ENCODE measurements around the gene GUF1. TPM values are rescaled to one million over a fixed set of nuclear protein-coding genes. Genes with fewer than 3 reads are reported as not detected.
A peak's percentile ranks its signal among the peaks of the same experiment; 100 is the strongest.
"Not testable (repeated sequence)": the region's sequence is repeated elsewhere in the genome, so short reads cannot be mapped to it uniquely, and the experiment has no call there.

GUF1 gene
- total RNA-seq, 1 experiment from 2014 or later = 4.2 TPM

- H3K36me3 ChIP-seq = no peaks in the 10 kb centered on the region
- H3K9me3 ChIP-seq = no peaks in the 10 kb centered on the region
- DNase-seq = no peak
- H3K4me3 ChIP-seq = no peak overlapping the region
- H3K27me3 ChIP-seq = no peaks in the 10 kb centered on the region
These were observed 3.7 kb upstream of the GUF1 start for GRCh38 chr4:44674471-44674870.

- Histone ChIP-seq H3K4me3 (no peak overlapping the region), H3K9me3 (no peaks in the 10 kb centered on the region), H3K36me3 (no peaks in the 10 kb centered on the region; the same call in 1 of the 2 replicates), H3K27me3 (no peaks in the 10 kb centered on the region)
- DNase-seq = no peak
These were observed 2.9 kb upstream of the GUF1 start for GRCh38 chr4:44675366-44675765.

GRCh38 chr4:44679060-44679459 is 840 bp downstream of the GUF1 start:
- H3K9me3 ChIP-seq = no peaks in the 10 kb centered on the region
- H3K4me3 ChIP-seq = peak overlapping the region; percentile 90
- no peaks in the 10 kb centered on the region for H3K27me3 ChIP-seq
- no peak for DNase-seq
- peaks cover 16% of the 10 kb centered on the region for H3K36me3 ChIP-seq

GRCh38 chr4:44684648-44685047 is 6.4 kb downstream of the GUF1 start:
- Histone ChIP-seq H3K4me3 (no peak overlapping the region), H3K27me3 (no peaks in the 10 kb centered on the region), H3K36me3 (peaks cover 39% of the 10 kb centered on the region), H3K9me3 (no peaks in the 10 kb centered on the region)
- no peak for DNase-seq

- no peaks in the 10 kb centered on the region for H3K27me3 ChIP-seq
- H3K4me3 ChIP-seq = no peak overlapping the region
- no peak for DNase-seq
- no peaks in the 10 kb centered on the region for H3K9me3 ChIP-seq
- H3K36me3 ChIP-seq = peaks cover 12% of the 10 kb centered on the region
These were observed 22.2 kb downstream of the GUF1 start for GRCh38 chr4:44700427-44700826.

- H3K27me3 ChIP-seq = no peaks in the 10 kb centered on the region
- no peaks in the 10 kb centered on the region for H3K9me3 ChIP-seq
- no peak for DNase-seq
- no peak overlapping the region for H3K4me3 ChIP-seq
- peaks cover 8% of the 10 kb centered on the region for H3K36me3 ChIP-seq
These were observed 22.8 kb downstream of the GUF1 start for GRCh38 chr4:44701037-44701436.

- no peak overlapping the region for H3K4me3 ChIP-seq
- DNase-seq = no peak
- H3K36me3 ChIP-seq = peaks cover 9% of the 10 kb centered on the region
These were observed 26.5 kb downstream of the GUF1 start for GRCh38 chr4:44704673-44705072.

GRCh38 chr4:44713125-44713524 is 34.9 kb downstream of the GUF1 start:
- Histone ChIP-seq H3K27me3 (no peaks in the 10 kb centered on the region), H3K36me3 (no peaks in the 10 kb centered on the region)

More at GRCh38 chr4:44704673-44705072, 26.5 kb downstream of the GUF1 start:
- Histone ChIP-seq H3K9me3 (no peaks in the 10 kb centered on the region), H3K27me3 (no peaks in the 10 kb centered on the region)

GRCh38 chr4:44716597-44716996 is 38.4 kb downstream of the GUF1 start:
- no peak for DNase-seq
- no peaks in the 10 kb centered on the region for H3K27me3 ChIP-seq
- H3K9me3 ChIP-seq = no peaks in the 10 kb centered on the region
- no peaks in the 10 kb centered on the region for H3K36me3 ChIP-seq
- H3K4me3 ChIP-seq = no peak overlapping the region

More at GRCh38 chr4:44713125-44713524, 34.9 kb downstream of the GUF1 start:
- no peaks in the 10 kb centered on the region for H3K9me3 ChIP-seq
- no peak for DNase-seq
- H3K4me3 ChIP-seq = no peak overlapping the region

GRCh38 chr4:44720371-44720770 is 42.2 kb downstream of the GUF1 start:
- H3K27me3 ChIP-seq = no peaks in the 10 kb centered on the region
- H3K9me3 ChIP-seq = no peaks in the 10 kb centered on the region
- H3K36me3 ChIP-seq = no peaks in the 10 kb centered on the region
- no peak overlapping the region for H3K4me3 ChIP-seq
- DNase-seq = no peak

GRCh38 chr4:44722001-44722400 is 43.8 kb downstream of the GUF1 start:
- DNase-seq = no peak

GRCh38 chr4:44725166-44725565 is 46.9 kb downstream of the GUF1 start:
- Histone ChIP-seq H3K36me3 (no peaks in the 10 kb centered on the region), H3K4me3 (peak overlapping the region; percentile 72), H3K27me3 (no peaks in the 10 kb centered on the region), H3K9me3 (no peaks in the 10 kb centered on the region)
- no peak for DNase-seq

More at GRCh38 chr4:44722001-44722400, 43.8 kb downstream of the GUF1 start:
- no peak overlapping the region for H3K4me3 ChIP-seq
- no peaks in the 10 kb centered on the region for H3K27me3 ChIP-seq
- H3K9me3 ChIP-seq = no peaks in the 10 kb centered on the region
- no peaks in the 10 kb centered on the region for H3K36me3 ChIP-seq

GRCh38 chr4:44725726-44726037 is 47.5 kb downstream of the GUF1 start:
- Histone ChIP-seq H3K9me3 (no peaks in the 10 kb centered on the region), H3K36me3 (no peaks in the 10 kb centered on the region), H3K4me3 (peak overlapping the region; percentile 72), H3K27me3 (no peaks in the 10 kb centered on the region)
- no peak for DNase-seq

- DNase-seq = peak; percentile 83
- no peaks in the 10 kb centered on the region for H3K9me3 ChIP-seq
- H3K4me3 ChIP-seq = peak within 1 kb of the TSS; percentile 72
- H3K27me3 ChIP-seq = no peaks in the 10 kb centered on the region
- no peaks in the 10 kb centered on the region for H3K36me3 ChIP-seq
These were observed 48.0 kb downstream of the GUF1 start, which contains the start of gene GNPDA2 for GRCh38 chr4:44726038-44726871. Gene GNPDA2 (minus strand): TSS chr4:44726556. CDS start chr4:44722207, 4,349 bp downstream.

- Histone ChIP-seq H3K9me3 (no peaks in the 10 kb centered on the region), H3K27me3 (no peaks in the 10 kb centered on the region), H3K36me3 (no peaks in the 10 kb centered on the region), H3K4me3 (no peak overlapping the region)
- DNase-seq = no peak
These were observed 49.3 kb downstream of the GUF1 start for GRCh38 chr4:44727471-44727870.

- not testable (repeated sequence) for H3K27me3 ChIP-seq, H3K4me3 ChIP-seq, H3K36me3 ChIP-seq, H3K9me3 ChIP-seq, DNase-seq
These were observed 50.5 kb downstream of the GUF1 start for GRCh38 chr4:44728694-44729093.

GRCh38 chr4:44736900-44737299 is 58.7 kb downstream of the GUF1 start:
- H3K9me3 ChIP-seq = no peaks in the 10 kb centered on the region
- no peak overlapping the region for H3K4me3 ChIP-seq
- no peaks in the 10 kb centered on the region for H3K36me3 ChIP-seq
- H3K27me3 ChIP-seq = no peaks in the 10 kb centered on the region
- DNase-seq = no peak

- no peaks in the 10 kb centered on the region for H3K9me3 ChIP-seq
- no peaks in the 10 kb centered on the region for H3K27me3 ChIP-seq
- DNase-seq = no peak
- no peak overlapping the region for H3K4me3 ChIP-seq
- H3K36me3 ChIP-seq = no peaks in the 10 kb centered on the region
These were observed 60.4 kb downstream of the GUF1 start for GRCh38 chr4:44738615-44739014.

Measured in MG63 (cell line).